NCI-H510A (cell line): ENCODE measurements around the gene ZNF333.

Experiments
- DNase-seq: peaks from one replicate; lab custom pipeline; 2025; lab: John Stamatoyannopoulos, UW

ZNF333 gene

GRCh38 chr19:14689598-14690503 lies at the start of gene ZNF333:
Gene ZNF333 (plus strand): TSS chr19:14690048. CDS start chr19:14693492, 3,444 bp downstream.
- peak; percentile 74 for DNase-seq

GRCh38 chr19:14648506-14648905 lies 41.3 kb upstream of the ZNF333 start:
- no peak for DNase-seq

DNA sequence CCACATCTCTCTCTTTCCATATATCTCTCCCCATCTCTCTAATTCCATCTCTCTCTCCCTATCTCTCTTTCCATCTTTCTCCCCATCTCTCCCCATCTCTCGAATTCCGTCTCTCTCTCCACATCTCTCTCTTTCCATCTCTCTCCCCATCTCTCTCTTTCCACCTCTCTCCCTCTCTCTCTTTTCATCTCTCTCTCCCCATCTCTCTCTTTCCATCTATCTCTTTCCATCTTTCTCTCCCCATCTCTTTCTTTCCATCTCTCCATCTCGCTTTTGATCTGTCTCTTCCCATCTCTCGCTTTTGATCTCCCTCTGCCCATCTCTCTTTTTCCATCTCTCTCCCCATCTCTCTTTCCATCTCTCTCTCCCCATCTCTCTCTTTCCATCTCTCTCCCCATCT lies 40.8 kb upstream of the ZNF333 start:
- no peak for DNase-seq

GRCh38 chr19:14650161-14650560 lies 39.7 kb upstream of the ZNF333 start:
- no peak for DNase-seq

DNA sequence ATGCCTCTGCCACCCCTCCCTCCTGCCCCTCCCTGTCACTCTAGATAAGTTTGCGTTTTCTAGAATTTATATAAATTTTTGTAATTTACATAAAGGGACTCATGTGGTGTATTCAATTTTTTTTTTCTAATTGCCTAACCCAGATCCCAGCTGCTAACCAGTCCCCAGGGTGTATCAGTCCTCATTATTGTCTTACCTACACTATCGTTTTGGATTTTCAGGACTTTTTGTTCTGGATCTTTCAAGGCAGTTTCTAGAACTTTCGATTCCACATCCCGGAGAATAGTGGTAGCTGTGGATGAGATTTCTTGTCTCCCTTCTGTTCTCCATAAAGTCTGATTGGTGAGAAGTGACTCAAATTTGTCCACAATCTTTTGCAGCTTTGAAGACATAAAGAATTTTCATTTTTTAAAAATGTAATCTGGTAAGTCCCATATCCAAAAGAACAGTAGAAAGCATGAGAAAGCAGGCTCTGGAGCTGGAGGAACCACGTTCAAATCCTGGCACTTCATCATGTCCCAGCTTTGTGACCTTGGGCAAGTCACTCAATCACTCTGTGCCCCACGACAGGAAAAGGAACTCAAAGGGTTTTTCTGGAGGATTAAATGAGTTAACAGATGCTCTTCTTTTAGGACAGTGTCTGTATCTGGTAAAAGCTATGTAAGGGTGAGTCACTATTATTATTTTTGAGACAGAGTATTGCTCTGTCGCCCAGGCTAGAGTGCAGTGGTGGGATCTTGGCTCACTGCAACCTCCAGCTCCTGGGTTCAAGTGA lies 34.9 kb upstream of the ZNF333 start:
- no peak for DNase-seq

DNA sequence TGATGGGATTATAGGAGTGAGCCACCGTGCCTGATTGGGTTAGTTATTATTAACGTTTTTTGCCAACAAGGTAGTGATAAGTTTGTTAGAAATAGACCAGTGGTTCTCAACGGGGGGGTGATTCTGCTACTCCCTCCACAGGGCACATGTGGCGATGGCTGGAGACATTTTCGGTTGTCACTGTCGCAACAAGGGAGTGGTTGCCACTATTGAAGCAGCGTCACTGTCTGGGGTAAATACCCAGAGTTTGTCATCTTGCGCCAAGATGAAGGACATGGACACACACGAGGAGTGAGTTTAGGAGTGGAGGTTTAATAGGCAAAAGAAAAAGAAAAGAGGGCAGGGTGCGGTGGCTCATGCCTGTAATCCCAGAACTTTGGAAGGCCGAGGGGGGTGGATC lies 34.1 kb upstream of the ZNF333 start:
- no peak for DNase-seq

- DNase-seq: no peak
These were observed 29.9 kb upstream of the ZNF333 start for GRCh38 chr19:14659874-14660489.

DNA sequence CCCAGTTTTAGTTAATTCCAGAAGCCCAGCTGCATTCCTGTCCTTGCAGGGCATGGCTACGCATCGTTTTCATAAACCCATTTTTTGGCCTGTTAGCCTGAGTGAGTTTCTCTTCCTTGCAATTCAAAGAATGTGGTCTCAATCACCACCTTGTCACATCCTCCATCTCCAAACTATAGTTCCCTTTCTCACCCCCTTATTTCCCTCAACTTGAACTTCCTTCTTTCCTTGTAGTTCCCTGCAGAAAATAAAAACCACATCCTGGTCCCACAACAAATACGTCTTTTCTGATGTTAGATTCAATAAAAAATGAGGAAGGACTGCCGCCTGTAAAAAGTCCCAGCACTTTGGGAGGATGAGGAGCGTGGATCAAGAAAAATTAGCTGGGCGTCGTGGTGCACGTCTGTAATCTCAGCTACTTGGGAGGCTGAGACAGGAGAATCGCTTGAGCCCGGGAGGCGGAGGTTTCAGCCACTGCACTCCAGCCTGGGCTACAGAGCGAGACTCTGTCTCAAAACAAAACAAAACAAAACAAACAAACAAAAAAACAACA lies 28.4 kb upstream of the ZNF333 start:
- DNase-seq: no peak

GRCh38 chr19:14669940-14670339 lies 19.9 kb upstream of the ZNF333 start:
- no peak for DNase-seq

DNA sequence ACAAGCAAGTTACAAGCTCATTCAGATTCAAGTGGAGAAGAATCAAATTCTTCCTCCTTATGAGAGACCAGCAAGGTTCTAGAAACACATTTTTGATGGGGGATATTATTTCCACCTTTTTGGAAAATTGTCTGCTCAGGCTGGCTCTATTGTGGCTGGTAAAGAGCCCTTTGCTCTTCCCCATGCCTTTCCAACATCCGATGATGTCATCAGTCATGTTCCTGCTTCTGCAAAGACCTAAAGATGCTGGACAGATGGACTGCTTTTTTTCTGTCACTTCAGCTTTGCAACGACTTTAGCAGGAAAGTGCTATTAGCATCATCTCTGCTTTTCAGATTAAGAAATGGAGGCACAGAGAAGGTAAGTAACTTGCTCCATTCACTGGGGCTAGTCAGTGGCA lies 19.4 kb upstream of the ZNF333 start:
- DNase-seq: no peak

- DNase-seq: no peak
These were observed 17.5 kb upstream of the ZNF333 start for GRCh38 chr19:14672188-14672872.

DNA sequence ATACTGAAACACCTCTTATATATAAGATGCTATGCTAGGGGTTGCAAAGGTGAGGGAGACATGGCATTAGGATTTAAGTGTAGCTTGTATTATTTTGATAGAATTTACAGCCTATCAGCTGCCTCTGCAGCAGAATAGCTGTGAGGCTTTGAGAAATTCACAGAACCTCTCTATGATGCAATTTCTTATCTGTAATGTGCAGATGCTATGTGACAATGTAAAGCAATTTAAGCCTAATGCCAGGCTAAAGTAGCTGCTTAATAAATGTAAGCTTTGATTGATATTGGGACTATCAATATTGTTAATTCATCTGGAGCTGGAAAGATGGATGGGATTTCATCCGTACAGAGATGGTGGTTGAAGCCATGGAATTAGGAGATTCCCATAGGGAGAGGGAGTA lies 16.8 kb upstream of the ZNF333 start:
- DNase-seq: no peak

DNA sequence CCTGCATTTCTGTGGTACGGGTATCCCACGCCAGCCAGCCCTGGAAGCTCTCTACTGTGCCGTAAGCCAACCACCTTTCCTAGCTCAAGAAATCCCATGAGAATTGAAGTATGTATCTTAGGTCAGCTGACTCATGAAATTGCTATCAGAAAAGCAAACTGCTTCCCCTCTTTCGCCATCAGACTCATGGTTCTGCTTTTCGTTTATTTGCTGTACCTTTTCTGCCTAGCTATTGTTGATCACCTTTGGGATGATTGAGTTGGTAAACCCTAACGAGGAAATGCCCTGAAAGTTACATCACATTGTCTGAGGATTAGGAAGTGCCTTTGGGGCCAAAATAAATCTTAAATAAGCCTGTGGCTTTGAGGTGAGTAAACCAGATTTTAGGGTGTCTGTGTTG lies 15.1 kb upstream of the ZNF333 start, which contains the start of gene ADGRE3:
Gene ADGRE3, minus strand, starts transcription at position 81 of the 400 bp plus-strand sequence. Its CDS starts 74 bp downstream, at position 7.
- DNase-seq: no peak

GRCh38 chr19:14676762-14677161 lies 13.1 kb upstream of the ZNF333 start:
- no peak for DNase-seq

DNA sequence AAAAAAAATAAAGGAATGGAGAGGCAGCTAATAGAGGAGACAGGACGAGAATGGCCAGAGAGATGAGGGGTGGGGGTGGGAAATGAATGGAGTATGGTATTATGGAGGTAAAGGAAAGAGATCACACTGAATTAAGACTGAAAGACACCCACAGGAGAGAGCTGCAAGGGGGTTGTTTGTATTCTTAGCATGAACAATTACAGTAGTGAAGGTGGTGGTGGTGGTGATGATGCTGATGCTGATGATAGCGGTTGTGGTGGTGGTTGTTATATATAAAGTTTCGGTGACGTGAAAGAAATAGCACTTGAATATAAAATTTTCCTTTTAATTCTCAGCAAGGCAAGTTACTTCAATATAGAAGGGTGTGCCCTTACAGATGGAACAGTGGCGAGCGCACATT lies 12.4 kb upstream of the ZNF333 start:
- DNase-seq: no peak

DNA sequence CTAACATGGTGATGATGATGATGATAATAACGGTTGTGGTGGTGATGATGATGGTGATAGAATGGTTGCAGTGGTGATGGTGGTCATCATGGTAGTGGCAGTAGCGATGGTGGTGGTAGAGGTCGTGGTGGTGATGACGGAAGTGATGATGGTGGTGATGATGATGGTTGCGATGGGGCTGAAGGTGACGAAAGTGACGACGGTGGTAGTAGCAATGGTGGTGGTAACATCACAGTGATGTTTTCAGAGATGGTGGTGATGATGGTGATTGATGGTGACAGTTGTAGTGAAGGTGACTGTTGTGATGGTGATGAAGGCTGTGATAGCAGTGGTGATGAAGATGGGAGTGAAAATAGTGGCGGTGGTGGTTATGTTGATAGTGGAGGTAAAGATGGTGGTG lies 11.6 kb upstream of the ZNF333 start:
- DNase-seq: no peak

DNA sequence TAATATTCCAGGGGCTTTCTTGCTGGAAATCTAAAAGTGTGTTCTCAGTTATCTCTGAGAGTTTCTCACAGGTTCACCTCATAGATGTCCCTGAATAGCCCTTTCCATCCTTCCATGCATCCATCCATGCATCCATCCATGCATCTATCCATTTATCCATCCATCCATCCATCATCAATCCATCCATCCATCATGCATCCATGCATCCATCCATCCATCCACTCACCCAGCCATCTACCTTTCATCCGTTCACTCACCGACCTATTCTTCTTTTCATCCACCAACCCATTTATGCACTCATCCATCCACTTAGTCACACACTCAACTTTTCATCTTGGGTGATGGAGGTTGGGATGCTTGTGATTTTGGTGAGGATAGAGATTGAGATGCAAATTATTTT lies 7.8 kb upstream of the ZNF333 start:
- DNase-seq: no peak

GRCh38 chr19:14683439-14683838 lies 6.4 kb upstream of the ZNF333 start:
- DNase-seq: no peak

GRCh38 chr19:14686411-14686810 lies 3.4 kb upstream of the ZNF333 start:
- no peak for DNase-seq

GRCh38 chr19:14694641-14695266 lies 4.9 kb downstream of the ZNF333 start:
- no peak for DNase-seq

- DNase-seq: no peak
These were observed 5.6 kb downstream of the ZNF333 start for GRCh38 chr19:14695471-14695870.
